ENCODE results near the gene SHQ1.
"Not testable (repeated sequence)": the region's sequence is repeated elsewhere in the genome, so short reads cannot be mapped to it uniquely, and the experiment has no call there.

SHQ1 gene

DNA sequence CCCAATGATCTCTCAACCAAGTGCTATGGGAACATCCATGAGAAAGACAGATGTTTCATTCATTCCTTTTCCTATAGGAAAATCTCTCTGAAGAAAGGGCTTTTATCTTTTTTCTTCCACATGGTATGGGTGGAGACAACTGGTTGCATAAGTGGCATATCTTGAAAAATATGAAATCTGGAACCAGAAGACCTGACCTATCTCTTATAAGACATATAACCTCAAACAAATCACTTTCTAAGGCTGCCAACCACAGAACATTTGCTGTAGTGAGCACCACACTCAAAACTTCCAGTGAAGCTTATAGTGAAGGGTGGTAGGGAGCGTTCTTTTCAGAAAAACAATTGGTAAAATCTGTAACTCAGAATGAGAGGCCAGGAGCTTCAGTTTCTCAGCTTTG is 58.5 kb downstream of the SHQ1 start:
- no peak for TF ChIP-seq GABPA (IDR thresholded peaks at IDR 0.05; ENCODE audit: low read depth)
- TF ChIP-seq, protein P1, sequence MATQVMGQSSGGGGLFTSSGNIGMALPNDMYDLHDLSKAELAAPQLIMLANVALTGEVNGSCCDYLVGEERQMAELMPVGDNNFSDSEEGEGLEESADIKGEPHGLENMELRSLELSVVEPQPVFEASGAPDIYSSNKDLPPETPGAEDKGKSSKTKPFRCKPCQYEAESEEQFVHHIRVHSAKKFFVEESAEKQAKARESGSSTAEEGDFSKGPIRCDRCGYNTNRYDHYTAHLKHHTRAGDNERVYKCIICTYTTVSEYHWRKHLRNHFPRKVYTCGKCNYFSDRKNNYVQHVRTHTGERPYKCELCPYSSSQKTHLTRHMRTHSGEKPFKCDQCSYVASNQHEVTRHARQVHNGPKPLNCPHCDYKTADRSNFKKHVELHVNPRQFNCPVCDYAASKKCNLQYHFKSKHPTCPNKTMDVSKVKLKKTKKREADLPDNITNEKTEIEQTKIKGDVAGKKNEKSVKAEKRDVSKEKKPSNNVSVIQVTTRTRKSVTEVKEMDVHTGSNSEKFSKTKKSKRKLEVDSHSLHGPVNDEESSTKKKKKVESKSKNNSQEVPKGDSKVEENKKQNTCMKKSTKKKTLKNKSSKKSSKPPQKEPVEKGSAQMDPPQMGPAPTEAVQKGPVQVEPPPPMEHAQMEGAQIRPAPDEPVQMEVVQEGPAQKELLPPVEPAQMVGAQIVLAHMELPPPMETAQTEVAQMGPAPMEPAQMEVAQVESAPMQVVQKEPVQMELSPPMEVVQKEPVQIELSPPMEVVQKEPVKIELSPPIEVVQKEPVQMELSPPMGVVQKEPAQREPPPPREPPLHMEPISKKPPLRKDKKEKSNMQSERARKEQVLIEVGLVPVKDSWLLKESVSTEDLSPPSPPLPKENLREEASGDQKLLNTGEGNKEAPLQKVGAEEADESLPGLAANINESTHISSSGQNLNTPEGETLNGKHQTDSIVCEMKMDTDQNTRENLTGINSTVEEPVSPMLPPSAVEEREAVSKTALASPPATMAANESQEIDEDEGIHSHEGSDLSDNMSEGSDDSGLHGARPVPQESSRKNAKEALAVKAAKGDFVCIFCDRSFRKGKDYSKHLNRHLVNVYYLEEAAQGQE (IDR thresholded peaks at IDR 0.05; ENCODE audit: insufficient replicate concordance, low read depth): no peak
- no peak for TF ChIP-seq POLR2AphosphoS5 (IDR thresholded peaks at IDR 0.05; ENCODE audit: low read depth)
- TF ChIP-seq SPI1 (IDR thresholded peaks at IDR 0.05; ENCODE audit: borderline replicate concordance, low read depth): no peak
- no peak for TF ChIP-seq CTCF (IDR thresholded peaks at IDR 0.05; ENCODE audit: insufficient read depth, low read length)
- no peaks in the 10 kb centered on the region for H3K27me3 ChIP-seq (ENCODE audit: insufficient read depth, poor library complexity, severe bottlenecking)
- no peak for DNase-seq (ENCODE audit: low read depth in 1 of 2, low spot score in 1 of 2)
- H3K4me3 ChIP-seq (replicated peaks; ENCODE audit: insufficient read depth, low read length): no peak overlapping the region
- H3K27ac ChIP-seq (replicated peaks): no peak overlapping the region

GRCh38 chr3:72788232-72788631 is 60.0 kb downstream of the SHQ1 start:
- H3K27ac ChIP-seq (replicated peaks); DNase-seq (ENCODE audit: low read depth in 1 of 2, low spot score in 1 of 2); H3K4me3 ChIP-seq (replicated peaks; ENCODE audit: insufficient read depth, low read length); H3K27me3 ChIP-seq (ENCODE audit: insufficient read depth, poor library complexity, severe bottlenecking): not testable (repeated sequence)

GRCh38 chr3:72786668-72787067 is 61.6 kb downstream of the SHQ1 start:
- Histone ChIP-seq H3K4me3 (replicated peaks; ENCODE audit: insufficient read depth, low read length) (no peak overlapping the region), H3K27ac (replicated peaks) (no peak overlapping the region), H3K27me3 (ENCODE audit: insufficient read depth, poor library complexity, severe bottlenecking) (no peaks in the 10 kb centered on the region)
- DNase-seq (ENCODE audit: low read depth in 1 of 2, low spot score in 1 of 2): no peak
- TF ChIP-seq POLR2AphosphoS5 (IDR thresholded peaks at IDR 0.05; ENCODE audit: low read depth) (no peak), GABPA (IDR thresholded peaks at IDR 0.05; ENCODE audit: low read depth) (no peak), SPI1 (IDR thresholded peaks at IDR 0.05; ENCODE audit: borderline replicate concordance, low read depth) (no peak)

DNA sequence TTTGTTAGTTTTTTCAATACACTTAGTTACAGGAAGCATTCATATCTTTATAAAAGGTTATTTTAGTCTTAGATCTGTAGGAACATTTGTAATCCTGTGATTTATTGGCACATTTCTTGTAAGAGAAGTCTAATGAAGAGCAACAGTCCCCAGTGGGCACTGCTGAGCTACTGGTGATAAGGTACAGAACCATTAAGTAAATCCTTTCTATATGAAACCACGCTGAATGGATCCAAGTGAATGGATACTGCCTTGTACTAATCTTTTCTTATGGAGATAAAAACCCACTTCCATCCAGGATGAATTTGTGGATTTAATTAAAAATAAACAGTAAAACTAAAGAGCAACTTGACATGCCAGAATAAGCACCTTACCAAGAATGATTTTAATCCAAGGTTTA is 64.0 kb downstream of the SHQ1 start:
- TF ChIP-seq CTCF (IDR thresholded peaks at IDR 0.05; ENCODE audit: insufficient read depth, low read length) (no peak), POLR2AphosphoS5 (IDR thresholded peaks at IDR 0.05; ENCODE audit: low read depth) (no peak), SPI1 (IDR thresholded peaks at IDR 0.05; ENCODE audit: borderline replicate concordance, low read depth) (no peak), GABPA (IDR thresholded peaks at IDR 0.05; ENCODE audit: low read depth) (no peak)
- TF ChIP-seq, protein P1 (IDR thresholded peaks at IDR 0.05; ENCODE audit: insufficient replicate concordance, low read depth): no peak
- H3K27me3 ChIP-seq (ENCODE audit: insufficient read depth, poor library complexity, severe bottlenecking): no peaks in the 10 kb centered on the region
- no peak overlapping the region for H3K27ac ChIP-seq (replicated peaks)
- DNase-seq (ENCODE audit: low read depth in 1 of 2, low spot score in 1 of 2): no peak
- H3K4me3 ChIP-seq (replicated peaks; ENCODE audit: insufficient read depth, low read length): no peak overlapping the region

- DNase-seq (ENCODE audit: low read depth in 1 of 2, low spot score in 1 of 2): no peak
- H3K4me3 ChIP-seq (replicated peaks; ENCODE audit: insufficient read depth, low read length): no peak overlapping the region
- TF ChIP-seq GABPA (IDR thresholded peaks at IDR 0.05; ENCODE audit: low read depth): no peak
- TF ChIP-seq, protein P1 (IDR thresholded peaks at IDR 0.05; ENCODE audit: insufficient replicate concordance, low read depth): no peak
- no peak for TF ChIP-seq POLR2AphosphoS5 (IDR thresholded peaks at IDR 0.05; ENCODE audit: low read depth)
- TF ChIP-seq CTCF (IDR thresholded peaks at IDR 0.05; ENCODE audit: insufficient read depth, low read length): no peak
- no peak for TF ChIP-seq SPI1 (IDR thresholded peaks at IDR 0.05; ENCODE audit: borderline replicate concordance, low read depth)
- H3K27ac ChIP-seq (replicated peaks): no peak overlapping the region
- H3K27me3 ChIP-seq (ENCODE audit: insufficient read depth, poor library complexity, severe bottlenecking): no peaks in the 10 kb centered on the region
Observed at GRCh38 chr3:72782521-72782920, 65.7 kb downstream of the SHQ1 start.
